BJ (cell line): ENCODE data around the gene LRBA. TPM values are rescaled to one million over a fixed set of nuclear protein-coding genes. Genes with fewer than 3 reads are reported as not detected.

Experiments used
- CTCF ChIA-PET: fragments of 350-600 bp; formaldehyde crosslinking; extraction: SDS; loops from one replicate; lab custom pipeline; 2021; ENCODE audit warnings: antibody characterized with exemption, inconsistent platforms; lab: Yijun Ruan, JAX
- POLR2A ChIA-PET: fragments of 300-600 bp; sonication (Branson Sonifier 250); formaldehyde crosslinking; extraction: SDS; loops from one replicate; lab custom pipeline; 2021; ENCODE audit warnings: antibody characterized with exemption; lab: Charles Lee
- DNase-seq: peaks from one replicate; pipeline ENCODE4 v3.0.0-alpha.2; 2011; ENCODE audit warnings: low read depth
- H3K27me3 ChIP-seq: 2 replicates; pipeline ENCODE4 v1.6.0; 2011; ENCODE audit warnings: low read length; ENCODE audit not compliant: control insufficient read depth, insufficient read depth
- H3K36me3 ChIP-seq: 2 replicates; pipeline ENCODE4 v1.5.1; 2011; ENCODE audit warnings: low read length; ENCODE audit not compliant: control insufficient read depth, insufficient read depth
- H3K4me3 ChIP-seq: 2 replicates; pipeline ENCODE4 v1.5.1; 2011; ENCODE audit warnings: low read depth, mild to moderate bottlenecking, control low read depth, low read length
- CTCF ChIP-seq: IDR thresholded peaks from 2 replicates; pipeline ENCODE4 v1.5.1; 2011; ENCODE audit warnings: low read depth, mild to moderate bottlenecking, control low read depth, inconsistent platforms, low read length, moderate library complexity; ENCODE audit not compliant: insufficient read depth
- polyA plus RNA-seq: library from polyadenylated mRNA; depleted of rRNA; stranded (reverse); fragments of >200 nt; gene quantifications from 2 replicates; pipeline ENCODE4 v1.2.3, GENCODE V29; 2011

LRBA gene
- polyA plus RNA-seq, 1 experiment, result 8.2 TPM

DNA sequence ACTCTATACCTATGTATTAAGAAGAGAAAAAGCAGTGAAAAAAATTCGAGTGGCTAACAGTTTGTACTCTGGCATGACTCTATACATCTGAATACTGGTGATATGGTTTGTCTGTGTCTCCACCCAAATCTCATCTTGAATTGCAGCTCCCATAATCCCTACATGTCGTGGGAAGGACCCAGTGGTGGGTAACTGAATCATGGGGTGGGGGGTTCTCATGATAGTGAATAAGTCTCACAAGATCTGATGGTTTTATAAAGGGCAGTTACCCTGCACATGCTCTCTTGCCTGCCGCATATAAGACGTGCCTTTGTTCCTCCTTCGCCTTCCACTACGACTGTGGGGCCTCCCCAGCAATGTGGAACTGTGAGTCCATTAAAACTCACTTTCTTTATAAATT lies 70.4 kb downstream of the LRBA start:
- Histone ChIP-seq H3K36me3 (no peaks in the 10 kb centered on the region), H3K27me3 (no peaks in the 10 kb centered on the region), H3K4me3 (no peak overlapping the region)
- no peak for TF ChIP-seq CTCF
- ChIA-PET POLR2A (no interaction called here), CTCF (interaction anchor here (4.2 kb wide), 1 partner anchor 17 kb away, joined by 17 read pairs; no protein-coding TSS in a partner anchor)
- no peak for DNase-seq

GRCh38 chr4:150943818-150944217 lies 71.3 kb downstream of the LRBA start:
- DNase-seq, result no peak
- no peak overlapping the region for H3K4me3 ChIP-seq
- ChIA-PET POLR2A (no interaction called here), CTCF (interaction anchor here (4.2 kb wide), 1 partner anchor 18 kb away, joined by 17 read pairs; no protein-coding TSS in a partner anchor)
- no peak for TF ChIP-seq CTCF
- no peaks in the 10 kb centered on the region for H3K27me3 ChIP-seq
- no peaks in the 10 kb centered on the region for H3K36me3 ChIP-seq

DNA sequence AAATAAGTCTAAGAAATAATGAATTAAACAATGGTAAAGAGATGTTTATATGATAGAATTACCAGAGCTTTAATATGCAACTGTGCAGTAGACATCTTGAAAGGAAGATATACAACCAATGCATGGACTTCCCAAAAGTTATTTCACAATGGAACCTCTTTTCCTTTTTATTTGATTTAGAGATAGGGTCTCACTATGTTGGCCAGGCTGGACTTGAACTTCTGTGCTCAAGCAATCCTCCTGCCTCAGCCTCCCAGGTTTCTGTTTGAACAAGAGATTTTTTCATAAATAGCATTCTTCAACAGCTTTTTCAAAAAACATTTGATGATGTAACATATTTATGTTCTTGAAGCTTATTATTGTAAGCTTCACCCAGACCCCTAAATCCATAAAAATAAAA lies 72.0 kb downstream of the LRBA start:
- Histone ChIP-seq H3K36me3 (no peaks in the 10 kb centered on the region), H3K4me3 (no peak overlapping the region), H3K27me3 (no peaks in the 10 kb centered on the region)
- POLR2A ChIA-PET, result no interaction called here
- TF ChIP-seq CTCF, result no peak
- DNase-seq, result no peak
- CTCF ChIA-PET, result interaction anchor here (4.2 kb wide), 1 partner anchor 18 kb away, joined by 17 read pairs; no protein-coding TSS in a partner anchor

DNA sequence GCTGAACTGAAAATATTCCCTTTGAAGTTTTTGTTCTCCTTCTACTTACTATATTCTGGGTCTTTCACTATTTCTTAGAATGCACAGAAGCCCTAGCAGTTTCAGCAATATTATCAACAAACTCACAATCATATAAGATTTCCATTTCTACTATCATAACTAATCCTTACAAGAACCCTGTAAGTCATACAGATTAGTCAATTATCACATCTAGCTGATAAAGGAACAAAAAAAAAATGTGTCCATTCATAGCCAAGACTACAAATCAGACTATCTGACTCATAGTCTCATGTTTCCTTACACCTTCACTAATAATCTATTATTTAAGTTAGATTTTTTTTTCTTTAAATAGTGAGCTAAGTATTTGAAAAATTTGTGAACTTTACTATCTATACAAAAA lies 72.5 kb downstream of the LRBA start:
- no peak for DNase-seq
- CTCF ChIA-PET, result interaction anchor here (4.2 kb wide), 1 partner anchor 19 kb away, joined by 17 read pairs; no protein-coding TSS in a partner anchor
- Histone ChIP-seq H3K27me3 (no peaks in the 10 kb centered on the region), H3K36me3 (no peaks in the 10 kb centered on the region), H3K4me3 (no peak overlapping the region)
- POLR2A ChIA-PET, result no interaction called here
- TF ChIP-seq CTCF, result no peak

- POLR2A ChIA-PET, result no interaction called here
- no peak overlapping the region for H3K4me3 ChIP-seq
- no peak for TF ChIP-seq CTCF
- DNase-seq, result no peak
- no peaks in the 10 kb centered on the region for H3K27me3 ChIP-seq
- H3K36me3 ChIP-seq, result no peaks in the 10 kb centered on the region
- CTCF ChIA-PET, result no interaction called here
These were observed 75.0 kb downstream of the LRBA start for GRCh38 chr4:150940123-150940522.
